ENCODE results near the gene ZDHHC3.

Gene ZDHHC3

DNA sequence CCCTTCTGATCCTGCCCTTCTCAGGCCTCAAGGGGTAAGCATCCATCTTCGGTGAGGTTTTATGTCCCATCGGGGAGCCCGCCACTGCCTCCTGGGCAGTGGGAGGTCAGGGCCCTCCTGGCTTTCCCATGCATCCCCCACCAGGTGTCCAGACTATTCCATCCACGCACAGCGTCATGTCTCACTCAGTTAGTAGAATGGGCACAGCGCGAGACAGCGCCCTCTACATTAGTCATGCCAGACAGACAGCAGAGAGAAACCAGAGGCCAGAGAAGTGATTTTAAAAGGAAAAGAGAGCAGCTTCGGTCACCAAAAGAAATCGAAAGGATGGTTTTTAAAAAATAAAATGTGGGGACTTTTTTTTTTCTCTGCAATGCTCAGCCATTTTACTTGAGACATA is 49.8 kb downstream of the ZDHHC3 start:
- no peak for DNase-seq

DNA sequence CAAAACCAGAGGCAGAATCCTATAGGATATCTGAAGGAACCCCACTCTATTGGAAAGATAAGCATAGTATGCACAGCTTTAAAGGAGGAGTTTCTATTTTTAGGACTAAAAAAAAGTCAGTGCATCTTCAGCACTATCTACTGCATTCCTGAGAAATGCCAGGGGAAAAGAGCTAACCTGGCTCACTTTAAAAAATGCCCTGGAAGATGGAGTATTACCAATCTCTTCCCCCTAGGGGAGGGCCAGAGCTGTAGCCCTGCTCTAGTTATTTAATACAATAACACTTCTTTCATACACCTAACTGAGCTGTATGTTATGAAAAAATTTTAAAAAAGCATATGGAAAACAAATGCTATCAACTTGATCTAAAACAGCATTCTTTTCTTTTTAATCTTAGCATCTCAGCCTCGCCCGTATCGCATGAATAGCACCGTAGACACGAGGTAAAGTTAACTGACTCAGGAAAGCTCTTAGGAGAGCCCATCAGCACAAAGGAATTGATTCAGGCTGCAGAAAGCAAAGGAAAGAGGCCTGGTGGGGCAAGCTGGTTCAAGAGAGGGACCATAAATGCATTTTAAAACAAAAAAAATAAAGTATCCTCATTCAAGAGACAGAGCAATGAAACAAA is 51.4 kb downstream of the ZDHHC3 start:
- DNase-seq, result no peak

DNA sequence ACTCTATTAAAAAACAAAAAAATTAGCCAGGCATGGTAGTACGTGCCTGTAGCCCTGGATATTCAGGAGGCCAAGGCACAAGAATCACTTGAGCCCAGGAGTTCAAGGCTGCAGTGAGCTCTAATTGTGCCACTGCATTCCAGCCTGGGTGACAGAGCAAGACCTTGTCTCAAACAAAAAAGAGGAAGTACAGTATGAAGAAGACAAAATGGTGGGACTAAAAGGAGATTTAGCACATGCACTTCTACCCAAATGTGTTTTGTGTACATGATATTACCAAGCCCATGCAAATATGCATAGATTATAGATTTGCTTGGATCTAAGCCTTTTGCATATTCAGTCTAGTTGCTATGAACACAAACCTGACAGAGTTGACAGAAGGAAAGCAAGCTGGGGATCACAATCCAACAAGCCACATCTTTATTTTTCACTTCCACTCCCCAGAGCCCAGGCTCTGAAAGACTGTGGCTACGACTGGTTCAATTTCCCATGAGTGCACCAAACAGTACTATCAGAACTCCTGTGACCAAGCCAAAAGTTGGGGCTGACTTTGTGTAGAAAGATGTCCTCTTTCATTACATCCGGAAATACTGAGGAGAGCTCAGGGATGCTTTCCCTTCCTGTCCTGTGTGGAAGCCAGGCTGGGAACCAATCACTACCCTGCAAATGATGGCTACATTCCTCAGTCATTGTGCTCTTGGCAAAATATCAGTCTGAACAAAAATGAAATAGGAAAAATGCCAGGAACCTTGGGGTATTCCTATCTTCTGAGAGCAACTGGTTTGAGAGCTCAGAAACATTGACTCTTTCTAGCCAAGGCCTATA is 52.1 kb downstream of the ZDHHC3 start:
- DNase-seq, result no peak

DNA sequence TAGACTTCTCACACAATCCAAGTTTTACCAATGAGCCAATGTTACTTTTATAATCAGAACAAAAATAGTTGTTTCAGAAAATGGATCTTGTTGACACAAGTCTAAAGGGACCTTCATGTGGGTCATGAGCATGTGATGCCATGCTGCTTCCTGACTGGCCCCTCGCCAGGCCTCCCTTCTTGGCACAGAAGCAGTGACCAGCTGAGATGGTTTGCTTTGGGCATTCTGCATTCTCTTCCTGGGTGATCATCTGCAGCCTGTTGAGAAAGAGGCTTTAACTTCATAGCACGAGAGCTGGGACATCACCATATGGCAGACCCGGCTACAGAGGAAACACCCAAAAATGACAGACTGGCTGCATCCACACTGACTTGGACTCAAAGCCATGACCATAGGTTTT is 55.9 kb downstream of the ZDHHC3 start:
- no peak for DNase-seq

DNA sequence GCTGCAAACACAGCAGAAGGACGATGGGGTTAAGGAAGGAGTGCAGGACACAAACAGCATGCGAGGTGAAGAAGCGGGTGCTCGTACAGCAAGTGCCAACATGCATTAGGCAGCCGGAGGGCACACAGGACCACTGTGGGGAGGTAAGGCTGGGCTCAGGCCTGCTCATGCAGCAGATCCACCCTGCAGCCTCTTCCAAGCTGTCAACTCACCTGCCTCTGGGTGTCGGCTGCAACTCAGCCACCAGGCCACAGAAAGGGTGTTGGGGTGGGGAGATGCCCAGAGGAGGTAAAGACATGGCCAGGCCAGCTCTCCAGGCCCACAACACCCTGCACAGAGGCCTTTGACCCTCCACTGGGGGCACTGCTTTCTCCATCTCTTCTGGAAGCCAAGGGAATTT is 57.4 kb downstream of the ZDHHC3 start:
- DNase-seq, result no peak

DNA sequence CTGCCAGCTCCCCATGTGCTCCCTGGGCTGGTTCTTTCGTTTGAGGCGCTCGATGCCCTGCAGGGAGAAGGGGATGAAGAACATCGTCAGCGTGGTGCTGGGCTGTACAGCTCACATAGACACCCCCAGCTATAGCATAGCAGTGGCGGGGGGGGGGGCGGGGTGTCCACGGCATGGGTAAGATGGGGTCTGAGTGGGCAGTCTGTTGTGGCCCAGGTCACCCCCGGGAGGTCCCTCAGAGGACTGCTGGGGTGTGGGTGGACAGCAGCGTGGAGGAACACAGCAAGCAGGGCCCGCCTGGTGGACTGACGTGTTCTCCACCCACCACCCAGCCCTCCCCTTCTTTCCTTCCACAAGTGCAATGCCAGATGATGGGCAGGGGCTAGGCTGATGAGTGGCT is 57.9 kb downstream of the ZDHHC3 start:
- no peak for DNase-seq

DNA sequence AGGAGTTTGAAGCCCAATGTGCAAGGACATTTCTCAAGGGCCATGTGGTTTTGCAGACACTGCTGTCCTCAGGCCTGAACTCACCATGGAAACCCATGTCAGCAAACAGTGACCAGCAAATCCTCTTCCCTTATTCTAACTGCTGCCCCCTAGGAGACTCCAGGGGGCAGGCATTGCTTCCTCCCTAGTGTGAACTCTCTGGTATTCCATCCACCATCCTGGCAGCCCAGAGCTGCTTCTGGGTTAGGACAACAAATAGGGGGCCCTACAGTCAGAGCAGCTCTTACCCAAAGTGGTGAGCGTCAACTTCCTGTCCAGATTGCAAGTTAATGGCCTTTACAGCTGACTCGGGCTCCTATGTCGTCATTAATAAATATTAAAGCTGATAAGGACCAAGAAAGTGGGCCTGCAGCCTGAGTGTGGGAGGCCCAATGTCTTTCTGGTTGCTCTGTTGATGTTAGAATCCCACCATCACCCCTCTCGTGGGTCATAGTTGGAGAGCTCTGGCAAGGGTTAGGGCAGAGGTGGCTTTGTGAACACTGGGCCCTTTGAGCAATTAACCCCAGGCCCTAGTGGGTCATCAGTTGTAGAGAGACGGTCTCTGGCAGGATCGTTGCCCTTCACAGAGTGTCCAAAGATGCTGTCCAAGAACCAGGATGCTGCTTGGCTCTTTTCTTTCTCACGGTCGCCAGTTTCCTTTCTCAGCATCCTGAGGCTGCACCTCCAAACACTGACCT is 60.1 kb downstream of the ZDHHC3 start:
- DNase-seq, result no peak

DNA sequence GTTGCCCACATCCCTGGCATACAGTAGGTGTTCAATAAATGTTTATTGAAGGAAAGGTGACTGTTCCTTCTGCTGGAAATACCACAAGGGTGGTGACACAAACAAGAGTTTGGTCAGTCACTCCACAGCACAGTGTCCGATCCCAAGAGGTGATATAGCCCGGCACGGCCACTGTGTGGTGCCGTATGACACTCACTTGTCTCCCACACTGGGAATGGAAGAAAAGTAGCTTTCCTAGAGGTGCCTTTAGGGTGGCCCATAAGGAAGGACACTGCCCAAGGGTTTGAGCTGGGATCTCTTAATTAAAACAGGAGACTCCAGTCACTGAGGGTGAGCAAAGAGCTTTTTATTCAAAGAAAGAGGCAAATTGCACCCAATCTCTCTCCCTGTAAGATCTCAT is 61.0 kb downstream of the ZDHHC3 start:
- DNase-seq, result no peak

DNA sequence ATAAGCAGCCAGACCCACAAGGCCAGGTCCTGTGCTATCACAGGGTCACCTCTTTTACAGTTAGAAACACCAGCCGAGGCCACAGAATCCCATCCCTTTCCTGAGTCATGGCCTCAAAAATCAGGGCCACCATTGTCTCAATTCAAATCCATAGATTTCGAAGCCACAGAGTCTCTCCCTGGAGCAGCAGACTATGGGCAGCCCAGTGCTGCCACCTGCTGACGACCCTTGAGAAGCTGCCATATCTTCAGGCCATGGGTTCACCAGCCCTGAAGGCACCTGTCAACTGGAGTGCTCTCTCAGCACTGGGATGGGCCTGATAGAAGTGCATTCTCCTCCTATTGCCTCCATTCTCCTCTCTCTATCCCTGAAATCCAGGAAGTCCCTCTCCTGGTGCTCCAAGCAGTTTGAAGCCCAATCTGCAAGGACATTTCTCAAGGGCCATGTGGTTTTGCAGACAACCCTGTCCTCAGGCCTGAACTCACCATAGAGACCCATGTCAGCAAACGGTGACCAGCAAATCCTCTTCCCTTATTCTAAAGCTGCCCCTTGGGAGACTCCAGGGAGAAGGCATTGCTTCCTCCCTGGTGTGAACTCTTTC is 62.0 kb downstream of the ZDHHC3 start:
- peak; percentile 50 for DNase-seq

DNA sequence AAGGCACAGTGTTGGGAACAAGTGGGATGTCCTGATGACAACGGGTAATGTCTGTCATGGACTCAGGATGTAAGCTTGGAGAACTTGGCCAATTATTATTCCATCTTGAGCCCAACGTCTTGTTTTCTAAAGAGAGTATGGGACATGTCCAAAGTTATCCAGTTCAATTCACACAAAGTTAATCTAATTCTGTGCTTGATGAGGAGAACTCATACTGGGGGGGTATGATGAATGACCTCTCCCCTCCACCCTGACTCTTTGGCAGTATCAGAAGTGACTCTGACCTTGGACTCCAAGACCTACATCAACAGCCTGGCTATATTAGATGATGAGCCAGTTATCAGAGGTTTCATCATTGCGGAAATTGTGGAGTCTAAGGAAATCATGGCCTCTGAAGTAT is 65.3 kb downstream of the ZDHHC3 start:
- DNase-seq, result no peak

DNA sequence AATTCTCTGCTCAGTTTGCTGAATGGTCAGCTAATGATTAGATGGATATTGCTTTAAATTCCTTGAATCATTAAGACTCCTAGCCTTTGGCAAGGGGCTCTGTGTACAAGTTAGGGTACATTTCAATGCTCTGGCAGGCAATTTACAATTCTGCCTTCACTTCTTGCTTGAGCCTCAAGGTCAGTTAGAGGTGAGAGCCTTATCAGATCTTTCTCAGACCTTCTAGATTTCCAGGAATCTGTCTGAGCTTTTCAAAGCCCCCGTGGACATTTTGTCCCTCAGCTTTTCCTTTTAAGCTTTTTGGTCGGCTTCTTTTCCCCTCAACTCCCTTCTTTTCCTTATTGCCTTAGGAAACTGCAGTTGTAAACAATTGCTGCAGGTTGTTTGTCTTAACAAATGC is 66.9 kb downstream of the ZDHHC3 start:
- DNase-seq, result no peak

DNA sequence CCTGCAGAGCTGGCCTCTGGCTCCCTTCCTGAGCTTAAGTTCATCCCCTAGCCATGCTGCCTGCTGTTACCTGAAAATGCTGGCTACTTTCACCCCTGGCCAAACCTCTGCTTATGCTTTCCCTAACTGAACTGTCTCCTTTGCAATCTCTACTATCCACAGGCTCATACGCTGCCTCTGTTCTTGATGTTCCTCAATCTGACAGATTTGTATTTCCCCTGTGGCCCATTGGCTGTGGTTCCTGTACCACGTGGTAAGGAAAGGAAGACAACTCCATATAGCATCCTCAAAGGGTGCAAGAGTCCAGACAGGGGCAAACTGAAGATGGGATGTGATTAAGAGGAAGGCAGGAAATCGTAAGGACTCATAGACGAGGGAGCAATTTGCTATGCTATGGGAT is 68.4 kb downstream of the ZDHHC3 start:
- no peak for DNase-seq

DNA sequence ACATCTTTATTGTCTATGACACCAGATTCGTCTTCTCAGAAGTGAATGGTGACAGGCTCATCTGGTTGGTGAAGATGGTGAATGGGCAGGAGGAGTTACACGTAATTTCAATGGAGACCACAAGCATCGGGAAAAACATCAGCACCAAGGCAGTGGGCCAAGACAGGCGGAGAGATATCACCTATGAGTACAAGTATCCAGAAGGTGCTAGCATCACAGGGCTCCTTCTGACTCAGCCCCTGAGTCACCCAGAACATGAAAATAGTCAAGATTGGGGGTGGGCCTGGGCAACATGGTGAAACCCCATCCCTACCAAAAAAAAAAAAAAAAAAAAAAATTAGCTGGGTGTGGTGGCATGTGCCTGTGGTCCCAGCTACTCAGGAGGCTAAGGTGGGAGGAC is 69.0 kb downstream of the ZDHHC3 start:
- DNase-seq, result no peak

DNA sequence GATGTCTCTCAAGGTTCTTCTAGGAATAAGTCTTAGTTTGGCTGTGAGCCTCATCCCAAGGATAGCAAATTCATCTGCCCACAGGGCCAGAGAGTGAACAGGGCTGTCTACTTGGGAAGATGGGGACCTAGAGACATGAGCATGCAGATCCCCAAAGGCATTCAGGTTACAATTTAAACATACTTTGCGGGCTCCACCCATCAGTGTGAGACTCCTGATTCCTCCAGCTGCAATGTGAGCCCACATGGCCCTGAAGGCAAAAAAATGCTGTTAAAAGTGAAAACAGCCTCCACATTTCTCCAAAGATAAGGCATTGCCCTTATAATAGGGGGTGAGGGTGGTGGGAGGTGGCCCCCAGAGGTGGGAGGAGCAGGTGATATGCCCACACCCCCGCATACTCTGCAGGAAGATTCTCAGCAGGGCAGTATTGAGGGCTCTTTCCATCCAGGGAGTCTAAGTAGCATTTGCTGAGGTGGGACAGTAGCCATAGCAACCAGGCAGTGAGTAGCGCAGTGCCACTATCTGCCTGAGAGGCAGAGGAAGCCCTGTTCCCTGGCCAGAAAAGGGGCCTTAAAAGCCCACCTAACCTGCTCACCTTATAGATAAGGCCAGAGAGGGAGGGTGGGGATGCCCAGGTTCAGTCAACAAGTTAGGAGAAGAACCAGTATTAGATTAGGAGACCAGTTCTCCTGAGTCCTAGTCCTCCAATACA is 70.4 kb downstream of the ZDHHC3 start:
- DNase-seq, result no peak

DNA sequence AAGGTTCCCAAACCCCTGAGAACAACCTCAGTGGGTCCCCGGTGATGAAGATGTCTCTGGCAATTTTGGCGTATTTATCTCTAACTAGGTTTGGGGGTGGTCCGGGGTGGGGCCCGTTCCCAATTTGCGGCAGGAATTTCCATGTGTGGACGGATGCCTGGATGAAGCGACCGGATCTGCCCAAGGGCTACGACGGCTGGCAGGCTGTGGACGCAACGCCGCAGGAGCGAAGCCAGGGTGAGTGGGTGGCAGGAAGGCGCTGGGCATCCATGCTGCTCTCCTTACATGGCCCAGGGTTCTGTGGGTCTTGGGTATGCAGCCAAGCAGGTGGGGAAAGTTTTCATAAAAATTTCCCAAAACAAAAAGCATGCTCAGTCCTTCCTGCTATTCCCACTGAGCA is 72.2 kb downstream of the ZDHHC3 start:
- no peak for DNase-seq

DNA sequence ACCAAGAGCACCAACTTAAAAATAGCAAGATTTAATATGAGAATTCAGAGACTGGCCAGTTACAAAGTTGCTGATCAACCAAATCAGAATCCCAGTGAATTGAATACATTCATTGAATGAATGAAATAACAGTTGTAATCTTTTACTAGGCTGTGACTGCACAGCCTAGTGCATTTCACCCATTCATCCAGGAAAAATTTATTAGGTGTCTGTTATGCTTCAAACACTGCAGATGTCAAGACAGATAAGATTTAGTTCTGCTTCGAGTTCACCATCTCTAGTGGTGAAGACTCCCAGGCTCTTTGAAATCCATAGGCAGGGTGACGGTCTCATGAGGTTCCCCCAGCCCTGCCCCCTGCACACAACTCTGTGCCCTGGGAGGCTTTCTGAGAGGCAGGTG is 72.7 kb downstream of the ZDHHC3 start:
- no peak for DNase-seq

DNA sequence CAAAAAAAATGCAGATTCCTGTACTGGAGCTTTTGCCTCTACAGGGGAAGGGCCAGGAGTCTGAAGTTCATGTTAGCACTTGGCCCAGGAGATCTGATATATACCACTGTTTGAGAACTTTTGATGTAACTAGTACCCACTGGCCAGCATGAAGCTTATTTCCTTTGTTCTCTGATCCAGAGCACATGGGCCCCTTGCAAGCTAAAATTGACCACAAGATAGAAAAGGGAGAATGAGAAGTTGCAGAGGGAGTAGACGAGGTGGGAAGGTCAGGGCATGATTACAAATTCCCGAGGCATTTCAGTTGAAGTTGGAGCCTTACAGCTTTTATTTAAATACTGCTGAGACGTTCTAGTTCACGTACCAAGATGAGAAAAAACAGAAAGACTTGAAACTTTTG is 73.3 kb downstream of the ZDHHC3 start:
- DNase-seq, result no peak

DNA sequence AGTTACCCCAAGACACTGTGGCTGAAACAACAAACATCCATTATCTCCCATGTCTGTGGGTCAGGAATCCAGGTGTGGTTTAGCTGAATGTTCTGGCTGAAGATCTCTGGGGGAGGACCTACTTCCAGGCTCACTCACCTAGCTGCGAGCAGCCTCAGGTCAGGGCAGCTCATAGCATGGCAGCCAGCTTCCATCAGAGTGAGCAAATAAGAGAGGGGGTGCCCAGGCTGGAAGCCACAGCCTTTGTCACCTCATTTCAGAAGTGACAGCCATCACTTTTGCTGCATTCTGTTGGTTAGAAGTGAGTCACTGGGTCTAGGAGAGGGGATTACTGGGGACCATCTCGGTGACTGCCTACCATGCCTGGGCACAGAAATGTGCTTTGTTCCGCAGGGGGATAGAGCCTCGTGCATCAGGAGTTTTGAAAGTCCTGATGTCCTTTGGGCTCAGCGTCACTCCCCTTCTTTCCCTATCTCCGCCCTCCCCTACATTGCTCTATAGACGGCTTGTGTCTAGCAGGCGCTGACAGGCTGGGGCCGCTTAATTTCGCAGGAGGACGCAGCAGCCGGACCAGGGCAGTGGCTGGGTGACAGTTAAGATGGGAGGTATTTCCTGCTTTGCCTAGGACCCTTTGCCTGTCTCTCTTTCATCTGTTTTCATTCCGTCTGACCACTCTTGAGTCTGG is 76.1 kb downstream of the ZDHHC3 start:
- no peak for DNase-seq

DNA sequence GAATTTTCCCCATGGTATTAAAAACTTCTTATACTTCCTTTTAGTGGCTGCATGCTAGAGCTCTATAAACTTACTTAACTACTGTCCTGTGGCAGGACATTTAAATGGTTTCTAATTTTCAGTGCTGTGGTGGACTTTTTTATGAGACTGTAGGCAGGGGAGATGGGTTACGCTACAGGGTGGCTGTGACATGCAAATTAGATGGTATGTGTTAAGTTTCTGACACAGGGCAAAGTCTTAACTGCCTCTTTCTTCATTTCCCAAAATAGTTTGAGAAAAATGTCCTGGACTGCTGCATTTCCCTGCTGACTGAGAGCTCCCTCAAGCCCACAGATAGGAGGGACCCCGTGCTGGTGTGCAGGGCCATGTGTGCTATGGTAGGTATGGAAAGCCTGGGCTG is 79.5 kb downstream of the ZDHHC3 start:
- DNase-seq, result no peak

DNA sequence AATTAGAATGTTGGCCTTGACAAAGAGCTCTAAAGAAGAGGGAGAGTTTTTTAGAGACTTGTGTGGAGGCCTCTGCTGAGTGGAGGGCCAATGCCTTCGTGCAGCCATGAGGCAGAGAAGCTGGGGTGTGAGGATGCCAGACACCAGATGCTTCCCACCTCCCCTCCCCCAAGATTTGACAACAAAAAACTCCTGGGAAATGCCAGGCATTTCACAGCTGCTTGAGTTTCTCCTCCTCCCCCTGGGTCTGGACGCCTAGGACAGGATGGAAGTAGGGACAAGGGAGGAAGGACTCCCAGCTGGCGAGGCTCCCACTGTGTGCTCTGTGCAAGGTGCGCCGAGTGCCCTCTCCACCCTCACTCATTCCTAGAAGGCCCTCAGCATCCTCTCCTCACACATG is 81.5 kb downstream of the ZDHHC3 start:
- DNase-seq, result no peak

DNA sequence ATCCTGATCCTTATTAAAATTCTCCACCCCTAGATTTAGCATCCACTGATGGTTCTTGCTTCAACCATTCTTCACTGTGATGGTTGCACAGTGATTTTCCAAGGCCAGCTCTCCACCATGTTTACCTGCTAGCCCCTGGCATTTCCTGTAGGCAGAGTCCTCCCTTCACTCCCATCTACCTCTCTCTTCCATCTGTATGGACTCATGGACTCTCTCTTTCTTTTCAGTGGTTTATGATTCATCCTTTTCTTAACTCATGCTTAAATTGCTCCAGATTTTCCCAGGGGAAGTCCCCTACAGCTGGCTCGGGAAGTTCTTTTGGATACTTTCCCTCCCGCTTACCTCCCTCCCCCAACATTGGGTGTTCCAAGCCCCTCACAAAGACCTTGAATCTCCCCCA is 82.9 kb downstream of the ZDHHC3 start:
- DNase-seq, result peak; percentile 45

DNA sequence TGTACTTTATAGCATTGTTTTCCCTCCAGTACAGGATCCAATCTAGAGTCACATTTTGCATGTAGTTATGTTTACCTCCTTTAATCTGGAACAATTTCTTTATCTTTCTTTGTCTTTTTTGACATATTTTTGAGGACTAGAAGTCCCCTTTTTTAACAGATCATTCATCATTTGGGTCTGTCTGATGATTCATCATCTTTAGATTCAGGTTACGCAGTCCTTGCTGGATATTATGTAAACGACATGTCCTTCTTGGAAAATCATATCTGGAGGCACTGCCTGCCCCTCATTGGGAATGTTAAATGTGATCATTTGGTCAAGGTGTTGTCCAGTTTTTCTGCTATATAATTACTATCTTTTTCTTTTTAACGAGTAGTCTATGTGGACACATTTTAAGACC is 83.3 kb downstream of the ZDHHC3 start:
- DNase-seq, result no peak

DNA sequence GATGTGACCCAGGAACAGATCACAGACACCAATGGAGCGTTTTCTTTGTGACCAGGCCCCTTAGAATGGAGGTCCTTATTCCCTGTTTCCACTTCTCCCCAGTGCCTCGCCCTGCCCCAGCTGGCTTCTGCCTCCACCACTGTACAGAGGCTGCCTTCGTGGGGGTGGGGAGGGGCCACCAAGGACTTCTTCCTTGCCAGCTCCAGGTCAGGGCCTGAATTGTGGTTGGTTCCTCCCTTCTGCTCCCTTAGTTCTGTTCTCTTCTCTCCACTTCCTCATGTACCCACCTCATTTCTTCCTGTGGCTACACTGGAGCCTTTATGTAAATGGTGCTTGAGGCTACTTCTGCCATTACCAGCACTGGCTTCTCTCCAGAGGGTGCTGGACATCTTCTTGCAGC is 85.1 kb downstream of the ZDHHC3 start:
- no peak for DNase-seq
